ACC112 (cell line): ENCODE measurements around the gene CCL26.

ENCODE experiments used
- H2AFZ ChIP-seq: fragments of 200-600 bp; sonication (generic); one replicate; pipeline ENCODE4 v1.6.0; 2017; ENCODE audit warnings: antibody characterized with exemption, low read length; ENCODE audit not compliant: unreplicated experiment
- H3K27ac ChIP-seq: fragments of 200-600 bp; sonication (generic); 2 replicates; pipeline ENCODE4 v1.5.1; 2014; ENCODE audit warnings: low read depth, mild to moderate bottlenecking, antibody characterized with exemption, low read length, moderate library complexity
- H3K27me3 ChIP-seq: fragments of 200-600 bp; sonication (generic); 2 replicates; pipeline ENCODE4 v1.6.1; 2014; ENCODE audit warnings: mild to moderate bottlenecking, antibody characterized with exemption, low read length, moderate library complexity, mixed read lengths; ENCODE audit not compliant: insufficient read depth
- H3K36me3 ChIP-seq: fragments of 200-600 bp; sonication (generic); 2 replicates; pipeline ENCODE4 v1.6.1; 2016; ENCODE audit warnings: mild to moderate bottlenecking, antibody characterized with exemption, low read length, moderate library complexity, mixed read lengths; ENCODE audit not compliant: insufficient read depth
- H3K4me1 ChIP-seq: fragments of 200-600 bp; sonication (generic); one replicate; pipeline ENCODE4 v1.6.1; 2016; ENCODE audit warnings: low read length, mixed read lengths; ENCODE audit not compliant: insufficient read depth, unreplicated experiment, control insufficient read depth
- H3K4me3 ChIP-seq: fragments of 200-600 bp; sonication (generic); 2 replicates; pipeline ENCODE4 v1.5.1; 2014; ENCODE audit warnings: mild to moderate bottlenecking, low read depth, low read length
- H3K79me2 ChIP-seq: fragments of 200-600 bp; sonication (generic); one replicate; pipeline ENCODE4 v1.6.0; 2016; ENCODE audit warnings: low read length; ENCODE audit not compliant: control insufficient read depth, unreplicated experiment, insufficient read depth

CCL26 gene, protein sequence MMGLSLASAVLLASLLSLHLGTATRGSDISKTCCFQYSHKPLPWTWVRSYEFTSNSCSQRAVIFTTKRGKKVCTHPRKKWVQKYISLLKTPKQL

DNA sequence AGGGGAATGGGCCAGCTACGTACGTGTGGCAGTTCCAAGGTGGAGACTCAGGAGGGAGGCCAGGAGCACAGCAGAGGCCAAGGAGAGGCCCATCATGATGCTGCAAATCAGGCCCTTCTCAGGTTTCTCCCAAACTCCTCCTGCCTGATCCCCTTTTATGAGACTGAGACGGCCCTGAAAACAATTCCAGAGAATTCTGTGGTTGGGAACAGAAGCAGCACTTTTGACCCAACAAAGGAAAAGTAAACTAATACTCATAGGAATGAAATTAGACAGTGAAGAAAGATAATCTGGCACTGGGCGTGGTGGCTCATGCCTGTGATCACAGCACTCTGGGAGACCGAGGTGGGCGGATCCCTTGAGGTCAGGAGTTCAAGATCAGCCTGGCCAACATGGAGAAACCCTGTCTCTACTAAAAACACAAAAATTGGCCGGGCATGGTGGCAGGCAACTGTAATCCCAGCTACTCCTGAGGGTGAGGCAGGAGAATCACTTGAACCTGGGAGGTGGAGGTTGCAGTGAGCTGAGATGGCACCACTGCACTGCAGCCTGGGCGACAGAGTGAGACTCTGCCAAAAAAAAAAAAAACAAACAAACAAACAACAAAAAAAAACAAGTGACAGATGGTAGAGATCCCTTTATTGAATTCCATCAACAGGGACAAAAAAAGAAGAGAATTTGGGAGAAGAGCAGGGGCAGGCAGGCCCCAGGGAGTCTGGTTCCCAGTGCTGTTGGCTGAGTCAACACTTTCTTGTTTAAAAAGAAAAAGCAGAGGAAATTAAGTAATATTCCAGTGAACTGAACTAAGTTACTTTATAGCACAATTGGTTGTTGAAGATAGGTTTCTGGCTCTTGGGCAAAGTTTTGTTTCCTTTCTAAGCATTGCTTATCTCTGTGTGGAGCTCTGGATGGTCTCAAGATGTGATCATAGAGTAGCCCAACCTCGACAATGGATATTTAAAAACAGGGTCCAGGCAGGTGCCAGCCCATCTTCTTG is at the start of gene CCL26:
CCL26 (minus strand) TSS at position 131 of the 997 bp plus-strand sequence; CDS start at position 96, 35 bp downstream.
- H3K79me2 ChIP-seq: no peaks in the 10 kb centered on the region
- H3K4me1 ChIP-seq: peaks cover 17% of the 10 kb centered on the region
- H3K27me3 ChIP-seq: no peaks in the 10 kb centered on the region
- no peak within 1 kb of the TSS for H3K4me3 ChIP-seq
- H3K27ac ChIP-seq: peak within 1 kb of the TSS; percentile 76
- H3K36me3 ChIP-seq: no peaks in the 10 kb centered on the region
- no peak within 1 kb of the TSS for H2AFZ ChIP-seq

- Histone ChIP-seq H3K27ac (no peak overlapping the region), H3K27me3 (peaks cover 12% of the 10 kb centered on the region), H3K4me3 (no peak overlapping the region), H3K79me2 (no peaks in the 10 kb centered on the region), H2AFZ (no peak overlapping the region), H3K36me3 (no peaks in the 10 kb centered on the region), H3K4me1 (no peaks in the 10 kb centered on the region)
Observed at GRCh38 chr7:75820688-75821087, 48.7 kb upstream of the CCL26 start.

GRCh38 chr7:75819711-75820110 is 47.7 kb upstream of the CCL26 start:
- Histone ChIP-seq H3K27me3 (peaks cover 12% of the 10 kb centered on the region), H3K4me3 (no peak overlapping the region), H3K27ac (no peak overlapping the region), H2AFZ (no peak overlapping the region), H3K79me2 (no peaks in the 10 kb centered on the region), H3K4me1 (no peaks in the 10 kb centered on the region), H3K36me3 (no peaks in the 10 kb centered on the region)

DNA sequence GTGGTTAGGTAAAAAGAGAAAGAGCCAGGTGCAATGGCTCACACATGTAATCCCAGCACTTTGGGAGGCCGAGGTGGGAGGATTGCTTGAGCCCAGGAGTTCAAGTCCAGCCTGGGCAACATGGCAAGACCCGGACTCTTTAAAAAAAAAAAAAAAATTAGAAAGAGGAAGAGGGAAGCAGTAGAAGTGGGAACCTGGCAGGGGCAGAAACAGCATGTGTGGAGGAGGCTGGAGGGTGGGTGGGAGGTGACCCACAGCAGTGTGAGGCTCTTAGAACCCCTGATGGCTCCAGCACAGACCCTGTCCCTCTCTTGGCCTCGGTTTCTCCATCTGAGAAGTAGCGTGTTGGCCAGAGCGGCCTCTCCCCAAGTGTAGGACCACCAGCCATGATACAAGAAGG is 46.5 kb upstream of the CCL26 start:
- H2AFZ ChIP-seq: no peak overlapping the region
- no peak overlapping the region for H3K4me3 ChIP-seq
- no peaks in the 10 kb centered on the region for H3K79me2 ChIP-seq
- H3K4me1 ChIP-seq: no peaks in the 10 kb centered on the region
- H3K27ac ChIP-seq: no peak overlapping the region
- H3K36me3 ChIP-seq: no peaks in the 10 kb centered on the region
- H3K27me3 ChIP-seq: peaks cover 12% of the 10 kb centered on the region

DNA sequence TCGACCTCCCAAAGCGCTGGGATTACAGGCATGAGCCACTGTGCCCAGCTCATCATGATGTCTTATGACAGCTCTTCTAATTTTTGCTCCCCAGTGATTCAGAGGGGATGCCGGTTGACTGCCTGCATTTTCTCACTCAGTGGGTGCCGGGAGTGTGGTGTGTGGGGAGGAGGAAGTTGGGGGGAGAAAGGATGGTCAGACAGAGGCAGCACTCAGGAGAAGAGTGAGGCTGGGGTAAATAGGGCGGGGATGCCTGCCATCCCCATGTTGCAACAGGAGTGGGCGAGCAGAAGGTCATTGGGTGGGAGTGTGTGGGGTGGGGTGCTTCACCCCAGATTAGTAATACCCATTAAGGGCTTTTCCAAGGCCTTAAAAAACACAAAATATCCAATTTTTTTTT is 45.1 kb upstream of the CCL26 start:
- H3K27me3 ChIP-seq: peaks cover 12% of the 10 kb centered on the region
- no peak overlapping the region for H3K27ac ChIP-seq
- H3K79me2 ChIP-seq: no peaks in the 10 kb centered on the region
- H3K4me1 ChIP-seq: no peaks in the 10 kb centered on the region
- H2AFZ ChIP-seq: no peak overlapping the region
- H3K36me3 ChIP-seq: no peaks in the 10 kb centered on the region
- H3K4me3 ChIP-seq: no peak overlapping the region

- Histone ChIP-seq H3K27me3 (peaks cover 5% of the 10 kb centered on the region; the same call in 1 of the 2 replicates), H3K27ac (no peak overlapping the region), H3K4me3 (no peak overlapping the region), H3K4me1 (no peaks in the 10 kb centered on the region), H3K36me3 (no peaks in the 10 kb centered on the region), H2AFZ (no peak overlapping the region), H3K79me2 (no peaks in the 10 kb centered on the region)
Observed at GRCh38 chr7:75815418-75816064, 43.5 kb upstream of the CCL26 start.

GRCh38 chr7:75814407-75814947 is 42.5 kb upstream of the CCL26 start:
- H3K27me3 ChIP-seq: peaks cover 5% of the 10 kb centered on the region; the same call in 1 of the 2 replicates

DNA sequence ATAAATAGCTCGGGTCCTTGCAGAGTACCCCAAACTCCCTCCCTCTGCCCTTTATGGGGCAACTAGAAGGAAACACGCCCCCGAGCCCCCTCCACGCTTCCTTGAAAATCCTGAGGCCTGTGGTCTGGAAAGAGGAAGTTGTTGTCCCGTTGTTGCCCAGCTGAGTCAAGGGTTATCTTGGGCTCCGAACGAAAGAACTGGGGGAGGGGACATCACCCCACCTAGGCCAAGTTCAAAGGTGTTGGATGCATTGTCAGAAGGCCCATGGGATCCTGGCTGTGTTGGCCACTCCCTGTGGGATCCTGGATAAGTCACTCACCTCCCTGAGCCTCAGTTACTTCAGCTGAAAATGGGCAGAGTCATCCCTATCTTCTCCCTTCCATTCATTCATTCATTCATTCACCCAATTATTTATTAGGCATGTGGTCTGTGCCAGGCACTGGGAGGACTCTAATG is 41.8 kb upstream of the CCL26 start, which contains the start of gene CCL24:
CCL24 (minus strand) TSS at position 26 of the 456 bp plus-strand sequence. CDS start 91 bp downstream, outside the sequence.
- Histone ChIP-seq H3K27me3 (peaks cover 5% of the 10 kb centered on the region; the same call in 1 of the 2 replicates), H3K27ac (no peak within 1 kb of the TSS), H3K36me3 (no peaks in the 10 kb centered on the region), H2AFZ (no peak within 1 kb of the TSS), H3K4me3 (no peak within 1 kb of the TSS), H3K4me1 (no peaks in the 10 kb centered on the region), H3K79me2 (no peaks in the 10 kb centered on the region)

More at GRCh38 chr7:75814407-75814947, 42.5 kb upstream of the CCL26 start:
- no peak overlapping the region for H3K4me3 ChIP-seq
- H2AFZ ChIP-seq: no peak overlapping the region
- no peaks in the 10 kb centered on the region for H3K4me1 ChIP-seq
- no peaks in the 10 kb centered on the region for H3K36me3 ChIP-seq
- no peak overlapping the region for H3K27ac ChIP-seq
- no peaks in the 10 kb centered on the region for H3K79me2 ChIP-seq

GRCh38 chr7:75813084-75813483 is 41.1 kb upstream of the CCL26 start:
- Histone ChIP-seq H3K79me2 (no peaks in the 10 kb centered on the region), H3K36me3 (no peaks in the 10 kb centered on the region), H3K4me1 (no peaks in the 10 kb centered on the region), H3K4me3 (no peak overlapping the region), H2AFZ (no peak overlapping the region), H3K27ac (no peak overlapping the region), H3K27me3 (peaks cover 5% of the 10 kb centered on the region; the same call in 1 of the 2 replicates)
